ENCODE data around the gene GPR35. TPM values are rescaled to one million over a fixed set of nuclear protein-coding genes. Genes with fewer than 3 reads are reported as not detected.

GPR35 gene
- total RNA-seq, 3 donors from 2014 or later = 47.1 to 132 (median 76.8) TPM

DNA sequence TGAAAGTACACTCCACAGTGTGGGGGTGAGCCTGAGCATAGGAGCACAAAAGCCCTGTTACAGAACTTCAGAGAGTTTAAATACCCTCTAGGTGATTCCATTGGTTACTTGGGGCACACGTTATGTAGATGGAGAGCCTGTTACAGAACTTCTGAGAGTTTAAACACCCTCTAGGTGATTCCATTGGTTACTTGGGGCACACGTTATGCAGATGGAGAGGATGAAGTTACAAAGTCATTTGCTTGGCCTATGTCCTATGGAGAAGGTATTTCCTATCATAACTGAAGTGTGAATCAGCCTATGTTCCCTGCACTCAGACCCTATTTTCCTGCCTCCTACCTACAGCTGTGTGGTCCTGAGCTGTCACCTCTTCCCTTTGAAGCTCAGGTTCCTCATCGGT is 42.5 kb upstream of the GPR35 start:
- no peaks in the 10 kb centered on the region for H3K36me3 ChIP-seq (ENCODE audit: low read depth)
- intact Hi-C loops (cut with DNase I, micrococcal nuclease) = no loop called here
- no peaks in the 10 kb centered on the region for H3K9me3 ChIP-seq
- ATAC-seq (no peak), DNase-seq (no peak)
- peaks cover 29% of the 10 kb centered on the region for H3K4me1 ChIP-seq (ENCODE audit: low read depth)
- H3K4me3 ChIP-seq = no peak overlapping the region
- TF ChIP-seq, protein P1, sequence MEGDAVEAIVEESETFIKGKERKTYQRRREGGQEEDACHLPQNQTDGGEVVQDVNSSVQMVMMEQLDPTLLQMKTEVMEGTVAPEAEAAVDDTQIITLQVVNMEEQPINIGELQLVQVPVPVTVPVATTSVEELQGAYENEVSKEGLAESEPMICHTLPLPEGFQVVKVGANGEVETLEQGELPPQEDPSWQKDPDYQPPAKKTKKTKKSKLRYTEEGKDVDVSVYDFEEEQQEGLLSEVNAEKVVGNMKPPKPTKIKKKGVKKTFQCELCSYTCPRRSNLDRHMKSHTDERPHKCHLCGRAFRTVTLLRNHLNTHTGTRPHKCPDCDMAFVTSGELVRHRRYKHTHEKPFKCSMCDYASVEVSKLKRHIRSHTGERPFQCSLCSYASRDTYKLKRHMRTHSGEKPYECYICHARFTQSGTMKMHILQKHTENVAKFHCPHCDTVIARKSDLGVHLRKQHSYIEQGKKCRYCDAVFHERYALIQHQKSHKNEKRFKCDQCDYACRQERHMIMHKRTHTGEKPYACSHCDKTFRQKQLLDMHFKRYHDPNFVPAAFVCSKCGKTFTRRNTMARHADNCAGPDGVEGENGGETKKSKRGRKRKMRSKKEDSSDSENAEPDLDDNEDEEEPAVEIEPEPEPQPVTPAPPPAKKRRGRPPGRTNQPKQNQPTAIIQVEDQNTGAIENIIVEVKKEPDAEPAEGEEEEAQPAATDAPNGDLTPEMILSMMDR (IDR thresholded peaks at IDR 0.05) = no peak

DNA sequence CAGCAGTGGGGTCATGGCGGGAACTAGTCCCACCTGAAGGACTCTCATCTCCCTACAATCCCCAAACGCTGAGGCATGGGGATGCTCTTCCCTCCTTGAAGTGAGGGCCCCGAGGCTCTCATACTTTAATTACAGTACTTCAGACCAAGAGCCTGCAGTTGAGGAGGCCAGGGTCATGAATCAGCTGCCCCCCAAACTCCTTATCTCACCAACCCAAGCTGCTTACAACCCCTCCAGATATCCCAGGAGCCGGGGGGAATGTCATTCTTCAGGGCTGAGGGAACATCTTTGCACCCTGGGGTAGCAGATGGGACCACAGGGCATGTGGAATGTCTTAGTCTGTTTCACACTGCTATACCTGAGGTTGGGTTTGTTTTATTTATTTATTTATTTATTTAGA is 41.5 kb upstream of the GPR35 start:
- Histone ChIP-seq H3K4me1 (ENCODE audit: low read depth) (peaks cover 37% of the 10 kb centered on the region), H3K9me3 (no peaks in the 10 kb centered on the region), H3K36me3 (ENCODE audit: low read depth) (no peaks in the 10 kb centered on the region), H3K4me3 (no peak overlapping the region)
- TF ChIP-seq, protein P1 (IDR thresholded peaks at IDR 0.05) = no peak
- ATAC-seq (no peak), DNase-seq (peak in 1 of 3 donors; percentile 10)
- intact Hi-C loops (cut with DNase I, micrococcal nuclease) = no loop called here

DNA sequence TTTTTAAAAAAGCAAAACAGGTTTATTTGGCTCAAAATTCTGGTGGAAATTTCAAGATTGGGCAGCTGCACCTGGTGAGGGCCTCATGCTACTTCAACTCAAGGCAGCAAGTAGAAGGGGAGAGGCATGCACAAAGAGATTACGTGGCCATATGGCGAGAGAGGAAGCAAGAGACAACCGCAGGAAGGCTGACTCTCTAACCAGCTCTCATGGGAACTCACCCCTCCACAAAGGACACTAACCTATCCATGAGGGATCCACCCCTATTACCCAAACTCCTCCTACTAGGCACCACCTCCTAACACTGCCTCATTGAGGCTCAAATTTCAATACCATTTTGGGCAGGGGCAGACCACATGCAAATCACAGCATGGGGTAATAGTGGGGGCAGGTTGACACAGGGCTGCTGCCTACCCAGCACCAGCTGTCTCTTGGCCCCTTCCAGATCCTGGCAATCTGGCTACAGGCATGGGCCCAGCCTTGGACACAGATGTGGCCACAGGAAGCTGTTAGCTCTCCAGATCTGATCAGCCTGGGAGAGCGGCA is 40.7 kb upstream of the GPR35 start:
- DNase-seq (peak in 2 of 3 donors; percentile 37 to 60), ATAC-seq (no peak)
- Histone ChIP-seq H3K4me1 (ENCODE audit: low read depth) (peaks cover 34% of the 10 kb centered on the region), H3K9me3 (no peaks in the 10 kb centered on the region), H3K36me3 (ENCODE audit: low read depth) (no peaks in the 10 kb centered on the region), H3K4me3 (no peak overlapping the region)
- TF ChIP-seq, protein P1 (IDR thresholded peaks at IDR 0.05) = no peak
- intact Hi-C loops (cut with DNase I, micrococcal nuclease) = no loop called here

DNA sequence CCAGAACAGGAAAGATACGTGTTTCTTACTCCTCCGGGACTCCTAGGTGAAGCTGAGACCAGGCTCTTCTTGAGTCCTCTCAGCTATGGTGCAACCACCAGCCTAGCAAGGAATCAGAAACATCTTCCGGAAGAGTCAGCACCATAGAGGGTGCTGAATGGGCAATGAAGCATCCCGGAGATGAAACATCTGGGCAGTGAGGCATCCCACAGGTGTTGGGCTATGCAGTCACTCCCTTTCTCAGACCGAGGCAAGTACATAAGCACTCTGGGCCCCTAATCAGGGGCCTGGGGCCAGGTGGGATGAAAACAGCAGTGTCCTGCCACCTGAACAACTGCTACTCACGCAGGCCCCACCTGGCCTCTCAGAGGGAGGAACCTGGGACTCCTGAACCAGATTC is 40.2 kb upstream of the GPR35 start:
- H3K36me3 ChIP-seq (ENCODE audit: low read depth) = no peaks in the 10 kb centered on the region
- ATAC-seq (no peak), DNase-seq (peak in 2 of 3 donors; percentile 35 to 50)
- H3K9me3 ChIP-seq = no peaks in the 10 kb centered on the region
- no peak overlapping the region for H3K4me3 ChIP-seq
- intact Hi-C loops (cut with DNase I, micrococcal nuclease) = no loop called here
- TF ChIP-seq, protein P1 (IDR thresholded peaks at IDR 0.05) = no peak
- peaks cover 30% of the 10 kb centered on the region for H3K4me1 ChIP-seq (ENCODE audit: low read depth)

DNA sequence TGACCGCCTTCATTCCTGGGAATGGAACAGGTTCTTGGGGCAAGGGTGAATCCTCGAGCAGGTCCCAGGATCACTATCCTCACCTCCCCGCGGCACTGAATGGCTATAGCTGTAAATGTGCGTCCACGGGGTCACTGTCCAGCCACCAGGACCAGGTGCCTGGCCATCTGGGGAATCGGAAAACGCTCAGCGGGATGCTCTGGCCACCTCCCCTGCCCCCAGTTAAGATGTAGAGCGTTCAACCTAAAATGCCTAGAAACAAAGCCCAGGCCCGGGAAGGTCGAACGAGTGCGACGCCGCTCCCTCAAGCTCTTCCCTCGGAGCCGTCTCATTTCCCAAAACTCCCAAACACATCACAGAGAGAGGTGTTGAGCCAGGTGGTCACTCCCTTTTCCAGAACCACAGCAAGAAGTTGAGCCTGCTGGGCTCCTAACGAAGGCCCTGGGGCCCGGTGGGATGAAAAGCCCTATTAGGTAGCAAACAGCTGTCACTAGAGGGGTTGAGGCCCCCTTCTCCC is 39.5 kb upstream of the GPR35 start:
- intact Hi-C loops (cut with DNase I, micrococcal nuclease) = no loop called here
- no peak for ATAC-seq

More for the DNA sequence above, 39.5 kb upstream of the GPR35 start:
- no peaks in the 10 kb centered on the region for H3K36me3 ChIP-seq (ENCODE audit: low read depth)
- H3K4me3 ChIP-seq = peak overlapping the region; percentile 86
- no peaks in the 10 kb centered on the region for H3K9me3 ChIP-seq
- peaks cover 26% of the 10 kb centered on the region for H3K4me1 ChIP-seq (ENCODE audit: low read depth)
- TF ChIP-seq, protein P1 (IDR thresholded peaks at IDR 0.05) = no peak
- peak in 2 of 3 donors; percentile 32 to 57 for DNase-seq

Data from mucosa of descending colon (tissue), 3 donors.